Activated naive CD4-positive, alpha-beta T cell treated with anti-CD3 and anti-CD28 coated beads, Interleukin-2, amount 50 U/mL, for 24 hours (primary cell): ENCODE data around the gene NCF4.

Source experiments
- H3K27ac Mint-ChIP-seq: one replicate; pipeline ENCODE4 v1.8.0; 2021; ENCODE audit warnings: mild to moderate bottlenecking, mixed read lengths
- H3K27me3 Mint-ChIP-seq: one replicate; pipeline ENCODE4 v1.8.0; 2021; ENCODE audit warnings: mixed read lengths
- H3K36me3 Mint-ChIP-seq: one replicate; pipeline ENCODE4 v1.8.0; 2021; ENCODE audit warnings: mixed read lengths
- H3K4me1 Mint-ChIP-seq: one replicate; pipeline ENCODE4 v1.8.0; 2021; ENCODE audit warnings: mixed read lengths
- H3K4me3 Mint-ChIP-seq: one replicate; pipeline ENCODE4 v1.8.0; 2021; ENCODE audit warnings: mild to moderate bottlenecking, mixed read lengths
- H3K9me3 Mint-ChIP-seq: one replicate; pipeline ENCODE4 v1.8.0; 2021; ENCODE audit warnings: mixed read lengths

NCF4 gene

DNA sequence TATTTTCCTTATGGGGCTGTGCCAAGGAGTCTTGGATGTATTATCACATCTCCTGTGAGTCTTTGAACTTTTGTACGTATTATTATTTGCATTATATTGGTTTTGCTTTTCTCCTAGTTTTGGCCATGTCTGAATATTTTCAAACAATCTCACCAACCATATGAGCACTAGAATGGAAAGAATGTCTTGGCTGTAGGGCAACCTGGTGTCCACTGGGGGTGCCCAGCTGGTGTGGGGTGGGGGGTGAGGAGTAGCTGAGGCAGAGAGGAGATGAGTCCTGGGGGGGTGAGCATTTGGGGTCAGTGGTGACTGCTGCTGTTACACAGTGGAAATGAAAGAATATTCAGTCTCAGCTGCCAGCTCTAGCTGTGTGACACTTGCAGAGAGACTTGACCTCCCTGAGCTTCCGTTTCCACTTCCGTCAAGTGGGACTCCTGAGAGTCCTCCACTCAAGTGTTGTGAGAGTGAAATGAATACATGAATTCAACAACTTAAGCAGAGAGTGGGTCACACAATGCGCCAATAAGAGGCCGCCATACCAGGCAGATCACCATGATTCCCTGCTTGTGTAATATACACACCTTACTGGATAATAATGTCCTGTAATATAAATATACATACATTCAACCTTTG, 31.3 kb upstream of the NCF4 start:
- no peaks in the 10 kb centered on the region for H3K36me3 Mint-ChIP-seq
- H3K27ac Mint-ChIP-seq, result no peak overlapping the region
- H3K27me3 Mint-ChIP-seq, result peaks cover 9% of the 10 kb centered on the region

DNA sequence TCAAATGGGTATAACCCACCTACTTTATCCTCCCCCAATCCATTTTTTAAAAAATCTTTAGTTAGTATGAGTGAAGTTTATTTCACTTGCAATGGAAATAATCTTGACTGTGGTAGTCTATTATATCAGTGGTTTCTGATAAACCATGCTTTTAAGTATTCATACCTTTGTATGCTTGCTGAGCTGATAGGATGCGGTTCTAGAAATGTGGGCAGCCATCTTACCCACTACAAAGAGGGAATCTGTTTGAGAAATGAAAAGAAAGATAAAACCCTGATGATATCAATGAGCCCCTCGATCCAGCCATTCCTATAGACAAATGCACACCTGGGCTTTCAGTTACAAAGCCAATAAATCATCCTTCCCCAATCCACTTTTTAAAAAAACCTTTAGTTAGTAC, 30.2 kb upstream of the NCF4 start:
- Mint-ChIP-seq H3K27me3 (peaks cover 11% of the 10 kb centered on the region), H3K27ac (peak overlapping the region; percentile 4), H3K9me3 (no peaks in the 10 kb centered on the region), H3K4me3 (peak overlapping the region; percentile 38), H3K4me1 (peaks cover 20% of the 10 kb centered on the region), H3K36me3 (no peaks in the 10 kb centered on the region)

More for the DNA sequence above, 31.3 kb upstream of the NCF4 start:
- Mint-ChIP-seq H3K4me1 (peaks cover 20% of the 10 kb centered on the region), H3K4me3 (no peak overlapping the region), H3K9me3 (no peaks in the 10 kb centered on the region)

DNA sequence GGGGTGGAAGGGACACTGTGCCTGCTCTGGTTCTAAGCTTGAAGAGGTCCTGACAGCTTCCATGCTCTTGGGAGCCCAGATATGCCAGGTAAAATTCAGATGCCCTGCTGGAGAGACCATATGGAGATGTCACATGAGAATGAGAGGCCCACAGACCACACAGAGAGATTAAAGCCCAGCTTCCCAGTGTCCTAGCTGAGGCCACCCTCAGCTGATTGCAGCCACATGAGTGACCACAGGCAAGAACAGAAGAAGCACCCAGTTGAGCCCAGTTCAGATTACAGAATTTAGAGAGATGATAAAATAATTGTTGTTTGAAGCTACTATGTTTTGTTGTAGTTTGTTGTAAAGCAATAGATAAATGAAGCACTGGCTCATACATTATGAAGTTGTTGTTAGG, 29.6 kb upstream of the NCF4 start:
- peaks cover 11% of the 10 kb centered on the region for H3K27me3 Mint-ChIP-seq
- H3K27ac Mint-ChIP-seq, result no peak overlapping the region
- H3K9me3 Mint-ChIP-seq, result no peaks in the 10 kb centered on the region
- H3K36me3 Mint-ChIP-seq, result no peaks in the 10 kb centered on the region
- H3K4me1 Mint-ChIP-seq, result peaks cover 20% of the 10 kb centered on the region
- no peak overlapping the region for H3K4me3 Mint-ChIP-seq

DNA sequence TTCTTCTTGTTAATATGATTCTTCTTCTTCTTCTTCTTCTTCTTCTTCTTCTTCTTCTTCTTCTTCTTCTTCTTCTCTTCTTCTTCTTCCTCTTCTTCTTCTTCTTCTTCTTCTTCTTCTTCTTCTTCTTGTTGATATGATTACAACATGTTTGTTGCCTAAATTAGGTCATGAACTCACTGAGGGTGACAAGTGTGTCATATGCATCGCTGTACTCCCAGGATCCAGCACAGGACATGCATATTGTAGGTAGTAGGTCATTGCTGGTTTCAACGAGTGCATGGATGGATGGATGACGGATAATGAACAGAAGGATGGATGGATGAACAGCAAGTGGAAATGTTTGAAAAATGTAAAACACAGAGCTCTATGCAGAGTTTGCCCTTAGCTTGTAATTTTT, 29.1 kb upstream of the NCF4 start:
- Mint-ChIP-seq H3K4me3 (no peak overlapping the region), H3K4me1 (peaks cover 20% of the 10 kb centered on the region), H3K36me3 (no peaks in the 10 kb centered on the region), H3K9me3 (no peaks in the 10 kb centered on the region), H3K27me3 (peaks cover 11% of the 10 kb centered on the region), H3K27ac (no peak overlapping the region)

DNA sequence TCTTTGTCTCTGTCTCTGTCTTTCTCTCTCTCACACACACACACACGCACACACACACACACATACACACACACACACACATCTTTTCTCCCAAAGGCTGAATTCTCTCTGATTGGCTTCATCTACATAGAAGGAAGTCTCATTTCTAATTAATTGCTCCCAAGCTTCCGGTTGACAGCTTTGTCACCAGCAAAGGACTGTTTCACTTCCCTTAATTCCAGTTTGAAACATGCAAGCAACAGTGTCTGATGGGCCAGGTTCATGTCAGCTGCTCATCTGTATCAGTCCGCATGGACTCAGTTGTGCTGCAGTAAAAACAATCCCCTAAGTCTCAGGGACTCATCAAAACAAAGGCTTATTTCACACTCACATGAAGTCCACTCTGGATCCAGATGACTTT, 27.7 kb upstream of the NCF4 start:
- no peak overlapping the region for H3K27ac Mint-ChIP-seq
- no peaks in the 10 kb centered on the region for H3K9me3 Mint-ChIP-seq
- H3K4me3 Mint-ChIP-seq, result no peak overlapping the region
- no peaks in the 10 kb centered on the region for H3K36me3 Mint-ChIP-seq
- peaks cover 20% of the 10 kb centered on the region for H3K4me1 Mint-ChIP-seq
- H3K27me3 Mint-ChIP-seq, result peaks cover 12% of the 10 kb centered on the region

DNA sequence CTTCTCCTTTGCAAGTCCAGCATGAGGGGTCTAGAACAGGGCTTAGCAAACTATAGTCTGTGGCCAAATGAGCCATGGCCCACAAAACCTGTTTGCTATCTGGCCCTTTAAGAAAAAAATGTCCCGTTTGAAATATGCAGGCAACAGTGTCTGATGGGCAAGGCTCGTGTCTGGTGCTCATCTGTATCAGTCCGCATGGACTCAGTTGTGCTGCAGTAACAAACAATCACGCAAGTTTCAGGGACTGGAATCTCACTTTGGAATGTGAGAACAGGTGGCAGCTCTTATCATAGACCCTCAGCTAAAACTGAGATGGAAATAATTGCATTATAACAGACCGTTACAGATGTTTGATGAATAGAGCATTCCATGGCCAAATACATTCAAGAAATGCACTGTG, 24.9 kb upstream of the NCF4 start:
- H3K36me3 Mint-ChIP-seq, result no peaks in the 10 kb centered on the region
- H3K4me1 Mint-ChIP-seq, result peaks cover 7% of the 10 kb centered on the region
- H3K27ac Mint-ChIP-seq, result no peak overlapping the region
- H3K27me3 Mint-ChIP-seq, result peaks cover 15% of the 10 kb centered on the region
- H3K9me3 Mint-ChIP-seq, result no peaks in the 10 kb centered on the region
- H3K4me3 Mint-ChIP-seq, result no peak overlapping the region

DNA sequence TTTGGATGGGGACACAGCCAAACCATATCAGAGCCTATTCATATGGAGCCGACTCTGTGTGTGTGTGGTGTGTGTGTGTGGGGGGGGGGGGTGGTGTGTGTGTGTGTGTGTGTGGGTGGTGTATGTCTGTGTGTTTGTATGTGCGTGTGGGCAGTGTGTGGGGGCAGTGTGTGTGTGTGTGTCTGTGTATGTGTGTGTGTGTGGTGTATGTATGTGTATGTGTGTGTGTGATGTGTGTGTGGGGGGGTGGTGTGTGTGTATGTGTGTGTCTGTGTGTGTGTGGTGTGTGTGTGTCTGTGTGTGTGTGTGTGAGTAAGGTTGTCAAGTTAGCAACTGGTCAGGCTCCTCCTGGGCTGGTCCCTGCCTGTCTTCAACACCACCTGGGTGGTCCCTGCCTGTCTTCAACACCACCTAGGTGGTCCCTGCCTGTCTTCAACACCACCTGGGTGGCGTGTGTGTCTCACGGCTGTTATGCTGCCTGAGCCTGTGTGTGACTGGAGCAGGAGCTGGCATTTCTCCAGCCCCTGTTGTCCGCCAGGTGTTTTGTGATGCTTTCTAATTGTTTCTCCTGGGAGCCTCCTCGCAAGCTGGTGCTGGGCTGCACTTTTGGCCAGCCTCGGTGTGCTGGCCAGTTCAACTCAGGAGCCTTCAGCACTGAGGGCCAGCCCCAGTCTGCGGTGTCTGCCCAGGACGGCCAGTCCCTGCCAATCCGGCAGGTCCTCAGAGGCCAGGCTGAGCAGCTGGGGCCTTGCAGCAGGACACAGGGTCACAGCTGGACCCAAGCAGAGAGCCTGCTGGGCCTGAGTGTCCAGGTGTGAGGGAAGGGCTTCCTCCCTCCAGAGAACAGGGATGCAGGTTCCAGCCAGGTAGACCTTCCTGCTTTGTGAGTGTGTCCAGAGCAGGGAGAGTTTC, 22.4 kb upstream of the NCF4 start:
- no peak overlapping the region for H3K4me3 Mint-ChIP-seq
- H3K27ac Mint-ChIP-seq, result no peak overlapping the region
- H3K36me3 Mint-ChIP-seq, result no peaks in the 10 kb centered on the region
- no peaks in the 10 kb centered on the region for H3K9me3 Mint-ChIP-seq
- H3K4me1 Mint-ChIP-seq, result no peaks in the 10 kb centered on the region
- peaks cover 9% of the 10 kb centered on the region for H3K27me3 Mint-ChIP-seq

DNA sequence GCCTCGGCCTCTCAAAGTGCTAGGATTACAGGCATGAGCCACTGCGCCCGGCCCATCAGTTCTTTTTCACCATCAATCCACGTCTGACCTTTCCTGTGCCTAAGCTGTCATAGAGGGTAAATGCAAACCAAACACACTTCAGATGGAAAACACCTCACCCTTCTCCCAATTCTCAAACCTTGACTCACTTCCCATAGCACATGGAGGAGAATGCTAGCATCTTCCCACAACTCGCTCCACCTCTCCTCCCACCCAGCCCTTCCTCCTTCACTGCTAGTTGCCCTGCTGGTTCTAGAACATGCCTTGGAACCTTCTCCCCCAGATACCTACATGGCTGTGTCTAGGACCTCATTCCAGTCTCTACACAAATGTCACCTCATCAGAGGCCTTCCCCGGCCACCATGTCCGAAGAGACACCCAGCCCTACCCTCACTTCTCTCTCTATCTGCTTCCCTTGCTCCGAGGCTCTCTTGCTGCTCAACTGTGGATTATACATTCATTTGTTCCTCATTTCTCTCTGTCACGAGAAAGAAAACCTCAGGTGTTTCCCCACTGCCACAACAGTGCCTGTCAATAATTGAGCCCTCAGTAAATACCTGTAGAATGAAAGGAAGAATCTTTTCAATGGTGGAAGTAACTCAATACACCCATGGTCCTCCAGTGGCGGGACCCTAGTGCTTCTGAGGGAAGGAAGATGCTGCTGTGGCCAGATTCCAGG, 21.3 kb upstream of the NCF4 start:
- no peaks in the 10 kb centered on the region for H3K4me1 Mint-ChIP-seq
- H3K27me3 Mint-ChIP-seq, result peaks cover 8% of the 10 kb centered on the region
- H3K36me3 Mint-ChIP-seq, result no peaks in the 10 kb centered on the region
- no peak overlapping the region for H3K4me3 Mint-ChIP-seq
- no peaks in the 10 kb centered on the region for H3K9me3 Mint-ChIP-seq
- no peak overlapping the region for H3K27ac Mint-ChIP-seq

DNA sequence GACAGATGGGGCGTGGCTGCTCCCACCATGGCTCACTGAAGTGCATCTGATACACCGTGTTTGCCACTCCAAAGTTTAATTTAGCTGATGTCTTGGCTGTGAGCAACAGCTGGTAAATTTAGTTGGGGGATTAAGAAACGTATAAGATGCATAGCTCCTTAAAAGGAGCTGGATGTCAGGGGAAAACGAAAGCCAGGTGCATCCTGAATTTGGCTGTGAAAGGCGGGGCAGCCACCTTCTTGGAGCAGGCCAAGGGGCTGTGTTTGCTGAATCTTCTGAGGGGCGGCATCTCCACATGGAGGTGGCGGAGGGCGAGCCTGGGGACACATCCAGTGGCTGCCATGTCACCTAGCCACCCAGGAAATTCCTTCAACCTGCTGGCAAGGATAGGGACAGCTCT, 20.7 kb upstream of the NCF4 start:
- H3K36me3 Mint-ChIP-seq, result no peaks in the 10 kb centered on the region
- peaks cover 8% of the 10 kb centered on the region for H3K27me3 Mint-ChIP-seq
- H3K4me1 Mint-ChIP-seq, result no peaks in the 10 kb centered on the region
- no peaks in the 10 kb centered on the region for H3K9me3 Mint-ChIP-seq
- no peak overlapping the region for H3K4me3 Mint-ChIP-seq
- H3K27ac Mint-ChIP-seq, result no peak overlapping the region

DNA sequence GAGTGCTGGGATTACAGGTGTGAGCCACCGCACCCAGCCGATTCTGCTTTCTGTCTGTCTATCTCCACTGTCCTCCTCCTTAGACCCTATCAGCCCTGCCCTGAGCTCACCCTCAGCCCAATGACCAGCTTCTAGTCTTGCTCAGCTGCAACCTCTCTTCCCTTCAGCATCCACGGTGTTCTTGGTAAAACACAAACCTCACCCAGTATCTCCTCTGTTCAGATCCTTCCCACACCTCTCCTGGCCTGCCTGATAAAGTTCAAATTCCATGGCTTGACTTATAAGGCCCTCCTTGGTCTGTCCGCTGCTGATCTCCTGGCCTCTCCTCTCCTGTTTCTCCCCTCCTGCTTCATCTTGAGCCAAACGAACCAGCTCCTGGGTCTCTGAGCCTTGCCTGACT, 14.5 kb upstream of the NCF4 start:
- peaks cover 6% of the 10 kb centered on the region for H3K27me3 Mint-ChIP-seq
- no peaks in the 10 kb centered on the region for H3K36me3 Mint-ChIP-seq
- H3K9me3 Mint-ChIP-seq, result no peaks in the 10 kb centered on the region
- no peak overlapping the region for H3K27ac Mint-ChIP-seq
- no peak overlapping the region for H3K4me3 Mint-ChIP-seq
- no peaks in the 10 kb centered on the region for H3K4me1 Mint-ChIP-seq

DNA sequence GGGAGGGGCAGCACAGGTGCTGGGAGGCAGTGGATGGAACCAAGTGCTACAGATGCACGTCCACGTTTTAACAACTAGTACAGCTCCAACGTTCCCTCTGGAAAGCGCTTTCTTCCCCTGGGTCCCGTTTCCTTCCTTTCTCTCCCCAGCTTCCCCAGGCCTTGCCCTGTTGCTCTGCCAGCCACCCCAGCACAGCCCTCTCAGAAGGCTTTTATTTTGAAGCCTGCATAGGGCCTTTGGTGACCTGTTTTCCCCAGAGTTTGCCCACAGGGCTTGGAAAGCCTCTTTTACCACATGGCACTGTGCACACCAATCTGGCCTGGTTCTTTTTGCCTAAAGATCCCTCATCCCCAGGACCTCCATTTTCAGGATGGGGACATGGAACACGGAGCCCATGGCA, 13.9 kb upstream of the NCF4 start:
- H3K4me1 Mint-ChIP-seq, result no peaks in the 10 kb centered on the region
- peaks cover 6% of the 10 kb centered on the region for H3K27me3 Mint-ChIP-seq
- H3K4me3 Mint-ChIP-seq, result no peak overlapping the region
- H3K9me3 Mint-ChIP-seq, result no peaks in the 10 kb centered on the region
- no peak overlapping the region for H3K27ac Mint-ChIP-seq
- H3K36me3 Mint-ChIP-seq, result no peaks in the 10 kb centered on the region

DNA sequence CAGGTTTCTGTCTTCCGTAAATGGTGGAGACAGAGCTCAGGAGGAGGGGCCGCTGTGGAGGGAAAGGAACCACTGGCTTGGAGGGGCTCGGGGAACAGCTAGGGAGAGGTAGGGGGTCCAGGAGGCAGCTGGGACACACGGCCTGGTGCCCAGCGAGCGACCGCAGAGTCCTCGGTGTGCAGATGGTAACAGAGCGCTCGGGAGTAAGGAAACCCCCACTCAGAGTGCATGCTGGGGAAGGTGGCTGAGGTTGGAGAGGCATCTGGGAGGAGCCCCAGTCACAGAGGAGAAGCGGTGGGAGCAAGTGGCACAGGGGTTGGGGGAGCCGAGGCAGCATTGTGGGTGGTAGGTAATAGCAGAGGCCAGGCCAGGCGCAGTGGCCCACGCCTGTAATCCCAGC, 10.8 kb upstream of the NCF4 start:
- no peak overlapping the region for H3K4me3 Mint-ChIP-seq
- H3K27me3 Mint-ChIP-seq, result peaks cover 4% of the 10 kb centered on the region
- H3K9me3 Mint-ChIP-seq, result no peaks in the 10 kb centered on the region
- no peak overlapping the region for H3K27ac Mint-ChIP-seq
- H3K36me3 Mint-ChIP-seq, result peaks cover 2% of the 10 kb centered on the region
- peaks cover 8% of the 10 kb centered on the region for H3K4me1 Mint-ChIP-seq

DNA sequence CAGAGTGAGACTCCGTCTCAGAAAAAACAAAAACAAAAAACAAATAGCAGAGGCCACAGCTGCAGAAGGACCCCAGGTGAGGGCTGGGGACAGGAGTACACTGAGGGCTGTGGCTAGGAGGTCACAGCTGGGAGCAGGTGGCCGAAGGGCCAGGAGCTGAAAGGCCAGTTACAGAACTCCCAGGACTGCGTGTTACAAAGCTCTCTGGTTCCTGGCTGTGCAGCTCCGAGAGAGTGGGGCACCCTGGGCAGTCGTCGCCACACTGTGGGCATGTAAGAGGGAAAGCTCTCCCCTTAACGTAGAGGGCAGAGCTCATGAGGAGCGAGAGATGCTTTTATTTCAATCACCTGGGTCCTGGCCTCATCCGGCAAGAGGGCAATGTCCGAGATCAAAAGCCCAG, 10.1 kb upstream of the NCF4 start:
- peaks cover 4% of the 10 kb centered on the region for H3K27me3 Mint-ChIP-seq
- H3K36me3 Mint-ChIP-seq, result peaks cover 2% of the 10 kb centered on the region
- H3K27ac Mint-ChIP-seq, result no peak overlapping the region
- H3K9me3 Mint-ChIP-seq, result no peaks in the 10 kb centered on the region
- H3K4me3 Mint-ChIP-seq, result no peak overlapping the region
- H3K4me1 Mint-ChIP-seq, result peaks cover 8% of the 10 kb centered on the region

DNA sequence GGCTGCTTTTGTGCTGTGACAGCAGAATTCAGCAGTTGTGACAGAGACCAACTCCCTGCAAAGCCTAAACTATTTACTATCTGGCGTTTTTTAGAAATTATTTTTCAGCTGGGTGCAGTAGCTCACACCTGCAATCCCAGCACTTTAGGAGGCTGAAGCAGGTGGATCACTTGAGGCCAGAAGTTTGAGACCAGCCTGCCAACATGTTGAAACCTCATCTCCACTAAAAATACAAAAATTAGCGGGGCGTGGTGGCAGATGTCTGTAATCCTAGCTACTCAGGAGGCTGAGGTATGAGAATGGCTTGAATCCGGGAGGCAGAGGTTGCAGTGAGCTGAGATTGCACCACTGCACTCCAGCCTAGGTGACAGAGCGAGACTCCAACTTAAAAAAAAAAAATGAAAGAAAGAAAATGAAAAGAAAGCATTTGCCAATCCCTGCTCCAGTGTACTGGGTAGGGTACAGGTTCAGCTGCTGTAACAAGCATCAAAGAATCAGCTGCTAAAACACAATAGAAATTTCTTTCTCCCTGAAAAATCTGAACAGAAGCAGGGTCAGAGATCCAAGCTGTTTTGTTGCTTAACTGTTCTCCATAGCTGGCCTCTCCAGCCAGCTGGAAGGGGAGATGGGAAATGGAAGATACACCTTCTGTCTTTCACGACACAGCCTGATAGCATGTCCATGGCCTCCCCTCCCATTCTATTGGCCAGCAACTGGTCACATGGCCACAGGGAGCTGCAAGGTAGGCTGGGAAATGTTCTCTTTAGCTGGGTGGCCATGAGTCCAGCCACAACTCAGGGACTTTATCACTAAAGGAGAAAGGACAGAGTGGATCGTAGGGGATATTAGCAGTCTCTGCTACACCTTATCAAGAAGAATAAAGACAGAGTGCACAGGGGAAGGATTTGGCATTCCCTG, 8.5 kb upstream of the NCF4 start:
- Mint-ChIP-seq H3K27ac (no peak overlapping the region), H3K27me3 (peaks cover 3% of the 10 kb centered on the region), H3K4me1 (peaks cover 14% of the 10 kb centered on the region), H3K9me3 (no peaks in the 10 kb centered on the region), H3K4me3 (peak overlapping the region; percentile 49), H3K36me3 (peaks cover 2% of the 10 kb centered on the region)

DNA sequence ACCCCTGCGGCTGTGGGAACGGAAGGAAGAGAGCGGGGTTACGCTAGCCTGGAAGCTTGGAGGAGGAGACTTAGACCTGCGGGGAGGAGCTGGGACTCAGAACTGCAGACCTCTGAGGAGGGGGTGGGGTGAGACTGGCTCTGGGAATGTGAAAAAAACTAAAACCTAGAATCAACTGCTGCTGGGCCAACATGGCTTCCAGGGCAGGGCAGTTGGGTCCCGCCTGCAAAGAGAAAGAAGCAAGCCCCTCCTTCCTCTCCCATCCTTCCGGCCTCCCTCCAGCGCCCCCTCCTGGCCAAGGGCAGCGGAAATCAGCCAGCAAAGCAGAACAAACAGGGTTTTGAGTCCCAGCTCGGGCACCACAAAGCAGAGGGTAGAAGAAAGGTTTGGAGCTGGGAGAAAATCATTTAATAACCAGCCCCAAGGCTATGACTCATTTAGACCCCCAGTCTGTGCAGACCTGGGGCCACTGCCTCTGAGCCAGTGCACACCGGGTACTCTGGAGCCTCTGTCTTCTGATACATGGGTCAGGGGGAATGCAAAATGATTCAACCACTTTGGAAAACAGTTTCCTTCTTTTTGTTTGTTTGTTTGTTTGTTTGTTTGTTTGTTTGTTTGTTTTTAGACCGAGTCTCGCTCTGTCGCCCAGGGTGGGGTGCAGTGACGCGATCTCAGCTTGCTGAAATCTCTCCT, 7.3 kb upstream of the NCF4 start:
- H3K4me1 Mint-ChIP-seq, result peaks cover 14% of the 10 kb centered on the region
- H3K27me3 Mint-ChIP-seq, result peaks cover 2% of the 10 kb centered on the region

More for the DNA sequence above, 7.3 kb upstream of the NCF4 start:
- Mint-ChIP-seq H3K9me3 (no peaks in the 10 kb centered on the region), H3K27ac (peak overlapping the region; percentile 83), H3K36me3 (peaks cover 2% of the 10 kb centered on the region), H3K4me3 (peak overlapping the region; percentile 55)
